Endodermal cell (in vitro differentiated cells): Measurements from ENCODE around the gene PRPF31. TPM values are rescaled to one million over a fixed set of nuclear protein-coding genes. Genes with fewer than 3 reads are reported as not detected.

Experiments used
- DNase-seq: peaks from one replicate; pipeline ENCODE4 v3.0.0-alpha.2; 2017
- H3K27ac ChIP-seq: 2 replicates; pipeline ENCODE4 v1.5.1; 2013; ENCODE audit warnings: mild to moderate bottlenecking, low read depth, low read length, moderate library complexity
- H3K27me3 ChIP-seq: 2 replicates; pipeline ENCODE4 v1.6.1; 2013; ENCODE audit warnings: mild to moderate bottlenecking, low read length, moderate library complexity; ENCODE audit not compliant: insufficient read depth, control insufficient read depth, poor library complexity, severe bottlenecking
- H3K36me3 ChIP-seq: 2 replicates; pipeline ENCODE4 v1.7.0; 2013; ENCODE audit warnings: mild to moderate bottlenecking, low read length, moderate library complexity; ENCODE audit not compliant: control insufficient read depth, insufficient read depth
- H3K4me1 ChIP-seq: one replicate; pipeline ENCODE4 v1.7.0; 2013; ENCODE audit warnings: low read length; ENCODE audit not compliant: control insufficient read depth, insufficient read depth
- H3K4me3 ChIP-seq: 2 replicates; pipeline ENCODE4 v1.5.1; 2013; ENCODE audit warnings: mild to moderate bottlenecking, low read length, moderate library complexity
- H3K9ac ChIP-seq: 2 replicates; pipeline ENCODE4 v1.6.1; 2013; ENCODE audit warnings: mild to moderate bottlenecking, low read length, moderate library complexity; ENCODE audit not compliant: poor library complexity, severe bottlenecking; ENCODE audit errors: extremely low read depth
- H3K9me3 ChIP-seq: 2 replicates; pipeline ENCODE4 v1.6.1; 2013; ENCODE audit warnings: mild to moderate bottlenecking, low read length, moderate library complexity; ENCODE audit not compliant: control insufficient read depth
- H3K27ac Mint-ChIP-seq: 2 replicates; pipeline ENCODE4 v1.8.0; 2020; ENCODE audit warnings: mixed read lengths
- H3K27me3 Mint-ChIP-seq: 2 replicates; pipeline ENCODE4 v1.8.0; 2021; ENCODE audit warnings: mild to moderate bottlenecking, mixed read lengths; ENCODE audit not compliant: insufficient read depth
- H3K36me3 Mint-ChIP-seq: 2 replicates; pipeline ENCODE4 v1.8.0; 2020; ENCODE audit warnings: low read depth, mixed read lengths
- H3K4me1 Mint-ChIP-seq: 2 replicates; pipeline ENCODE4 v1.8.0; 2020; ENCODE audit warnings: mixed read lengths
- H3K4me3 Mint-ChIP-seq: 2 replicates; pipeline ENCODE4 v1.8.0; 2020; ENCODE audit warnings: mild to moderate bottlenecking, moderate library complexity, mixed read lengths
- H3K9me3 Mint-ChIP-seq: 2 replicates; pipeline ENCODE4 v1.8.0; 2020; ENCODE audit warnings: mild to moderate bottlenecking, mixed read lengths
- WGBS, 2 experiments: methylation state at CpG; one replicate each; pipeline versions ENCODE4 v1.1.5 to v1.1.7; 2013; ENCODE audit warnings: missing lambda C conversion rate in 2 of 2, mixed read lengths in 1 of 2; ENCODE audit not compliant: insufficient coverage in 1 of 2, insufficient read length in 1 of 2; 5-methylcytosine and 5-hydroxymethylcytosine counted together
- total RNA-seq, 2 donors: library from RNA; stranded (reverse); fragmentation: NEBNext Ultra II Directional in 1 of 2; extraction: Animal tissue kit (Norgen Biotek cat#: 25700) in 1 of 2; gene quantifications; 2 replicates in 1 of 2; 3 replicates in 1 of 2; pipeline ENCODE4 v1.2.1, GENCODE V29; 2021
- TF ChIP-seq, protein P1 (sequence below): fragments of 200-600 bp; sonication (generic); conservative IDR thresholded peaks from 2 replicates; pipeline ENCODE4 v1.5.0; 2021; ENCODE audit warnings: antibody characterized with exemption, mild to moderate bottlenecking

Gene PRPF31
- total RNA-seq, 2 donors from 2014 or later: 79.0 to 85.5 TPM

DNA sequence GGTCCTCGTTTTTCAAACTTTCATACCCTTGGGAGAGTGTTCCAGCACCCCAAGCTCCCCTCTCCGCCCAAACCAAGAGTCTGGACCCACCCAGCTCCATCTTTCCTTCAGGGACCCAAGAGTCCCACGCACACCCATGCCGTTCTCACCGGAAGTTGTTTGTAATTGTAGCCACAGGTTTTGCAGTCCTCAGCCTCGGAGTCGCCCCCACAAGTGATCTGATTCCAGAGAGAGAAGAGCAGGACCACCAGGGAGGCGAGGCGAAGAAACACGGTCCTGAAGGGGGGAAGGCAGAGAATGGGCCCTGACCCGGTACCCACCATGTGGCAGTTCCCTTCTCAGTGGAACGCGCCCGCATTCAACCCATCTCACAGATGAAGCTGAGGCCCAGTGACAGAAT is 47.3 kb downstream of the PRPF31 start:
- Mint-ChIP-seq H3K9me3 (peaks cover 3% of the 10 kb centered on the region), H3K36me3 (peaks cover 5% of the 10 kb centered on the region), H3K4me1 (peaks cover 7% of the 10 kb centered on the region), H3K4me3 (peak overlapping the region; percentile 91), H3K27me3 (peaks cover 28% of the 10 kb centered on the region), H3K27ac (no peak overlapping the region)
- WGBS, 2 experiments: 91 to 96% methylated on average over 4 to 14 of the region's 14 CpGs
- Histone ChIP-seq H3K4me3 (no peak overlapping the region), H3K27ac (no peak overlapping the region), H3K4me1 (no peaks in the 10 kb centered on the region), H3K9me3 (no peaks in the 10 kb centered on the region), H3K27me3 (no peaks in the 10 kb centered on the region), H3K9ac (no peak overlapping the region), H3K36me3 (no peaks in the 10 kb centered on the region)
- TF ChIP-seq, protein P1, sequence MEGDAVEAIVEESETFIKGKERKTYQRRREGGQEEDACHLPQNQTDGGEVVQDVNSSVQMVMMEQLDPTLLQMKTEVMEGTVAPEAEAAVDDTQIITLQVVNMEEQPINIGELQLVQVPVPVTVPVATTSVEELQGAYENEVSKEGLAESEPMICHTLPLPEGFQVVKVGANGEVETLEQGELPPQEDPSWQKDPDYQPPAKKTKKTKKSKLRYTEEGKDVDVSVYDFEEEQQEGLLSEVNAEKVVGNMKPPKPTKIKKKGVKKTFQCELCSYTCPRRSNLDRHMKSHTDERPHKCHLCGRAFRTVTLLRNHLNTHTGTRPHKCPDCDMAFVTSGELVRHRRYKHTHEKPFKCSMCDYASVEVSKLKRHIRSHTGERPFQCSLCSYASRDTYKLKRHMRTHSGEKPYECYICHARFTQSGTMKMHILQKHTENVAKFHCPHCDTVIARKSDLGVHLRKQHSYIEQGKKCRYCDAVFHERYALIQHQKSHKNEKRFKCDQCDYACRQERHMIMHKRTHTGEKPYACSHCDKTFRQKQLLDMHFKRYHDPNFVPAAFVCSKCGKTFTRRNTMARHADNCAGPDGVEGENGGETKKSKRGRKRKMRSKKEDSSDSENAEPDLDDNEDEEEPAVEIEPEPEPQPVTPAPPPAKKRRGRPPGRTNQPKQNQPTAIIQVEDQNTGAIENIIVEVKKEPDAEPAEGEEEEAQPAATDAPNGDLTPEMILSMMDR: no peak
- no peak for DNase-seq

DNA sequence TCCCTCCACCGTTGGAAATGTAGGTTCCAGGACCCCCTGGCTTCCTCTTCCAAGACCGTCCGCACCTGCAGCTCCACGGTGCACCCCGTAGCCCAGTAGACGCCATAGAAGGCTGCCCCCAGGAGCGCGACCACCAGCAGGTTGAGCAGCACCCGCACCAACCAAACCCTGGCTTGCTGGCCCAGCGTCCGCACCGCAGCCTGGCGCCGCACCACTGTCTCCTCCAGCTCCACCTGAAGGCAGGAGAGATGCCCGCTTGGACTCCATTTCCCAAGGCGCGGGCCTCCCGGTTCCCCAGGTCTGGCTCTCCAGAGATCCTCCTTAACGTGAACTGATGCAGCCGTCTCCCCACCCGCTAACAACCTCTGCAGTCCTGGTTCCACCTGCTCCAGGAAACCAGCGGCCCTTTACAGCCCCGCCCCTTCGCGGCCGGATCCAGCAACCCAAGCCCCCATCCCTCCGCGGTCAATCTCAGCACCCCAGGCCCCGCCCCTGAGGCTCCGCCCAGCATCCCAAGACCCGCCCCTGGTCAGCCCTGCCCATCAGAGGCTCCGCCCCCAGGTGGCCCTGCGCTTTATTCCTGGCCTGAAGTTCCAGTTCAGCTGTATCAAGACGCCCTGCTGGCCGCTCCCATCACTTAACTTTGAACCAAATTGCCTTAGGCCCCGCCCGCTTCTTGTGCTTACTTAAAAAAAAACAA is 49.0 kb downstream of the PRPF31 start:
- no peak overlapping the region for H3K4me3 ChIP-seq
- peaks cover 2% of the 10 kb centered on the region for H3K36me3 Mint-ChIP-seq
- peaks cover 7% of the 10 kb centered on the region for H3K4me1 Mint-ChIP-seq
- H3K9me3 Mint-ChIP-seq: peaks cover 3% of the 10 kb centered on the region
- H3K9ac ChIP-seq: no peak overlapping the region
- no peaks in the 10 kb centered on the region for H3K27me3 ChIP-seq
- peak; percentile 99 for DNase-seq
- 50 to 58% methylated on average over 28 to 37 of the region's 37 CpGs for WGBS, 2 experiments
- H3K4me1 ChIP-seq: no peaks in the 10 kb centered on the region
- H3K27ac ChIP-seq: no peak overlapping the region
- TF ChIP-seq, protein P1: no peak
- H3K27me3 Mint-ChIP-seq: peaks cover 28% of the 10 kb centered on the region
- H3K36me3 ChIP-seq: no peaks in the 10 kb centered on the region
- H3K27ac Mint-ChIP-seq: no peak overlapping the region
- peak overlapping the region; percentile 56 for H3K4me3 Mint-ChIP-seq
- H3K9me3 ChIP-seq: no peaks in the 10 kb centered on the region

DNA sequence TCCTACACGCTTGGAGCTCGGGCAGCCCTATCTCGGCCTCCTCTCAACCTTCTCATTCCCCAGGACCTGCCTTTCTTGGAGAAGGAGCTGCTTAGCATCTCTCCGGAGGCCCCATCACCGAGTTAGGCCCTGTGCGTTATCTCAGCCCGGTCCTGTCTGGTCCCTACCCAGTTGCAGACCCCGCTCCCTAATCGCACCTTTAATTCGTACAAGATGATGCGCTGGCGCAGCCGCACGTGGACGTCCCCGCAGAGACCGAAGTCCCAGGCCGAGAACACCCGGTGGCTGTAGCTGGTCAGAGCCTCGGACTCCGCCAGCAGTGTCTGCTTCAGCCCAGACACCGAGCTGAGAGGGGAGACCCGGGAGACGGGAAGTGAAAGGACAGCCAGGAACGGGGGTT is 49.7 kb downstream of the PRPF31 start:
- Histone ChIP-seq H3K4me3 (no peak overlapping the region), H3K4me1 (no peaks in the 10 kb centered on the region), H3K9ac (no peak overlapping the region), H3K9me3 (no peaks in the 10 kb centered on the region), H3K36me3 (no peaks in the 10 kb centered on the region), H3K27ac (no peak overlapping the region), H3K27me3 (no peaks in the 10 kb centered on the region)
- H3K4me3 Mint-ChIP-seq: no peak overlapping the region
- H3K36me3 Mint-ChIP-seq: peaks cover 2% of the 10 kb centered on the region
- peaks cover 7% of the 10 kb centered on the region for H3K4me1 Mint-ChIP-seq
- peaks cover 28% of the 10 kb centered on the region for H3K27me3 Mint-ChIP-seq
- no peak for DNase-seq
- WGBS, 2 experiments: 93% methylated on average over 22 to 25 of the region's 25 CpGs
- H3K27ac Mint-ChIP-seq: no peak overlapping the region
- TF ChIP-seq, protein P1: no peak
- H3K9me3 Mint-ChIP-seq: peaks cover 3% of the 10 kb centered on the region
